Panc1 (cell line): ENCODE data around the gene BARHL1.

Experiments
- CTCF ChIP-seq: fragments of 450-650 bp; IDR thresholded peaks from 2 replicates; pipeline ENCODE4 v1.5.1; 2017; ENCODE audit warnings: mild to moderate bottlenecking
- POLR2AphosphoS5 ChIP-seq: IDR thresholded peaks from 2 replicates; pipeline ENCODE4 v1.6.1; 2012; ENCODE audit warnings: mild to moderate bottlenecking, low read depth, low read length, moderate library complexity
- SIN3A ChIP-seq: IDR thresholded peaks from 2 replicates; pipeline ENCODE4 v1.6.1; 2012; ENCODE audit warnings: low read depth, mild to moderate bottlenecking, low read length, moderate library complexity, borderline replicate concordance; ENCODE audit not compliant: insufficient read depth
- TF ChIP-seq, protein P1 (sequence below), 2 experiments: IDR thresholded peaks; 2 replicates each; pipeline ENCODE4 v1.6.1; 2011 to 2012; ENCODE audit warnings: low read depth in 2 of 2, control low read depth in 1 of 2, low read length in 1 of 2, mild to moderate bottlenecking in 1 of 2, moderate library complexity in 1 of 2; ENCODE audit not compliant: insufficient read depth in 1 of 2

GRCh38 chr9:132575005-132575609, 7.3 kb upstream of the BARHL1 start:
- peak; percentile 88 for TF ChIP-seq CTCF
- no peak for TF ChIP-seq POLR2AphosphoS5
- TF ChIP-seq, protein P1, sequence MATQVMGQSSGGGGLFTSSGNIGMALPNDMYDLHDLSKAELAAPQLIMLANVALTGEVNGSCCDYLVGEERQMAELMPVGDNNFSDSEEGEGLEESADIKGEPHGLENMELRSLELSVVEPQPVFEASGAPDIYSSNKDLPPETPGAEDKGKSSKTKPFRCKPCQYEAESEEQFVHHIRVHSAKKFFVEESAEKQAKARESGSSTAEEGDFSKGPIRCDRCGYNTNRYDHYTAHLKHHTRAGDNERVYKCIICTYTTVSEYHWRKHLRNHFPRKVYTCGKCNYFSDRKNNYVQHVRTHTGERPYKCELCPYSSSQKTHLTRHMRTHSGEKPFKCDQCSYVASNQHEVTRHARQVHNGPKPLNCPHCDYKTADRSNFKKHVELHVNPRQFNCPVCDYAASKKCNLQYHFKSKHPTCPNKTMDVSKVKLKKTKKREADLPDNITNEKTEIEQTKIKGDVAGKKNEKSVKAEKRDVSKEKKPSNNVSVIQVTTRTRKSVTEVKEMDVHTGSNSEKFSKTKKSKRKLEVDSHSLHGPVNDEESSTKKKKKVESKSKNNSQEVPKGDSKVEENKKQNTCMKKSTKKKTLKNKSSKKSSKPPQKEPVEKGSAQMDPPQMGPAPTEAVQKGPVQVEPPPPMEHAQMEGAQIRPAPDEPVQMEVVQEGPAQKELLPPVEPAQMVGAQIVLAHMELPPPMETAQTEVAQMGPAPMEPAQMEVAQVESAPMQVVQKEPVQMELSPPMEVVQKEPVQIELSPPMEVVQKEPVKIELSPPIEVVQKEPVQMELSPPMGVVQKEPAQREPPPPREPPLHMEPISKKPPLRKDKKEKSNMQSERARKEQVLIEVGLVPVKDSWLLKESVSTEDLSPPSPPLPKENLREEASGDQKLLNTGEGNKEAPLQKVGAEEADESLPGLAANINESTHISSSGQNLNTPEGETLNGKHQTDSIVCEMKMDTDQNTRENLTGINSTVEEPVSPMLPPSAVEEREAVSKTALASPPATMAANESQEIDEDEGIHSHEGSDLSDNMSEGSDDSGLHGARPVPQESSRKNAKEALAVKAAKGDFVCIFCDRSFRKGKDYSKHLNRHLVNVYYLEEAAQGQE (IDR thresholded peaks at IDR 0.05; ENCODE audit: insufficient read depth in 1 of 2, low read depth in 2 of 2, low read length in 1 of 2): no peak
- no peak for TF ChIP-seq SIN3A
